Immature natural killer cell (primary cell): Measurements from ENCODE around the gene PHKA2. TPM values are rescaled to one million over a fixed set of nuclear protein-coding genes. Genes with fewer than 3 reads are reported as not detected.
"Not testable (repeated sequence)": the region's sequence is repeated elsewhere in the genome, so short reads cannot be mapped to it uniquely, and the experiment has no call there.

ENCODE experiments used
- DNase-seq, 3 donors: peaks; one replicate each; pipeline ENCODE4 v3.0.0; 2022; ENCODE audit warnings: mixed read lengths in 1 of 3
- H3K27ac Mint-ChIP-seq, 6 donors: one replicate each; pipeline ENCODE4 v1.8.0; 2020; ENCODE audit warnings: mixed read lengths in 6 of 6, mild to moderate bottlenecking in 5 of 6, inconsistent platforms in 4 of 6, moderate library complexity in 3 of 6
- H3K27me3 Mint-ChIP-seq, 3 donors: one replicate each; pipeline ENCODE4 v1.8.0; 2020 to 2021; ENCODE audit warnings: low read depth in 3 of 3, mild to moderate bottlenecking in 3 of 3, mixed read lengths in 3 of 3, moderate library complexity in 3 of 3, inconsistent platforms in 1 of 3
- H3K36me3 Mint-ChIP-seq, 3 donors: one replicate each; pipeline ENCODE4 v1.8.0; 2020; ENCODE audit warnings: mixed read lengths in 3 of 3, inconsistent platforms in 2 of 3, mild to moderate bottlenecking in 2 of 3
- H3K4me1 Mint-ChIP-seq, 2 donors: one replicate each; pipeline ENCODE4 v1.8.0; 2020; ENCODE audit warnings: inconsistent platforms in 2 of 2, mild to moderate bottlenecking in 2 of 2, mixed read lengths in 2 of 2, moderate library complexity in 1 of 2
- H3K4me3 Mint-ChIP-seq, 5 donors: one replicate each; pipeline ENCODE4 v1.8.0; 2020; ENCODE audit warnings: mild to moderate bottlenecking in 5 of 5, mixed read lengths in 5 of 5, inconsistent platforms in 3 of 5, moderate library complexity in 3 of 5
- H3K9me3 Mint-ChIP-seq, 6 donors: one replicate each; pipeline ENCODE4 v1.8.0; 2020; ENCODE audit warnings: mild to moderate bottlenecking in 6 of 6, mixed read lengths in 6 of 6, inconsistent platforms in 4 of 6, moderate library complexity in 3 of 6
- polyA plus RNA-seq, 3 donors: library from polyadenylated mRNA; unstranded; fragments of 300-500 nt; fragmentation: Illumina TruSeq; gene quantifications; one replicate each; pipeline ENCODE4 v1.2.3, GENCODE V29; 2021

Gene PHKA2
- polyA plus RNA-seq, 3 donors from 2014 or later = 4.4 to 11.2 (median 6.2) TPM

GRCh38 chrX:18873189-18873791 is 110.6 kb downstream of the PHKA2 start:
- Mint-ChIP-seq H3K36me3 (no peaks in the 10 kb centered on the region), H3K27ac (no peak overlapping the region), H3K27me3 (peaks cover 0 to 4% (median 0%) of the 10 kb centered on the region in 3 donors), H3K4me3 (peak overlapping the region in 1 of 5 donors; percentile 53), H3K9me3 (no peaks in the 10 kb centered on the region), H3K4me1 (no peaks in the 10 kb centered on the region)
- no peak for DNase-seq

GRCh38 chrX:18872621-18873020 is 111.3 kb downstream of the PHKA2 start:
- no peak for DNase-seq
- Mint-ChIP-seq H3K27me3 (peaks cover 0 to 4% (median 0%) of the 10 kb centered on the region in 3 donors), H3K27ac (no peak overlapping the region), H3K36me3 (no peaks in the 10 kb centered on the region), H3K4me3 (no peak overlapping the region), H3K9me3 (no peaks in the 10 kb centered on the region), H3K4me1 (no peaks in the 10 kb centered on the region)

GRCh38 chrX:18871970-18872369 is 111.9 kb downstream of the PHKA2 start:
- no peak for DNase-seq
- H3K9me3 Mint-ChIP-seq = no peaks in the 10 kb centered on the region
- H3K4me3 Mint-ChIP-seq = no peak overlapping the region
- H3K36me3 Mint-ChIP-seq = no peaks in the 10 kb centered on the region
- H3K27ac Mint-ChIP-seq = no peak overlapping the region
- H3K27me3 Mint-ChIP-seq = peaks cover 0 to 3% (median 0%) of the 10 kb centered on the region in 3 donors
- H3K4me1 Mint-ChIP-seq = no peaks in the 10 kb centered on the region

- no peaks in the 10 kb centered on the region for H3K9me3 Mint-ChIP-seq
- DNase-seq = no peak
- no peaks in the 10 kb centered on the region for H3K4me1 Mint-ChIP-seq
- H3K27ac Mint-ChIP-seq = no peak overlapping the region
- H3K36me3 Mint-ChIP-seq = no peaks in the 10 kb centered on the region
- H3K27me3 Mint-ChIP-seq = peaks cover 0 to 3% (median 0%) of the 10 kb centered on the region in 3 donors
- no peak overlapping the region for H3K4me3 Mint-ChIP-seq
Observed at GRCh38 chrX:18871161-18871890, 112.6 kb downstream of the PHKA2 start.

- H3K9me3 Mint-ChIP-seq = no peaks in the 10 kb centered on the region
- H3K4me3 Mint-ChIP-seq = no peak overlapping the region
- DNase-seq = no peak
- no peaks in the 10 kb centered on the region for H3K36me3 Mint-ChIP-seq
- H3K4me1 Mint-ChIP-seq = no peaks in the 10 kb centered on the region
- no peak overlapping the region for H3K27ac Mint-ChIP-seq
- H3K27me3 Mint-ChIP-seq = peaks cover 0 to 2% (median 0%) of the 10 kb centered on the region in 3 donors
Observed at GRCh38 chrX:18864390-18864920, 119.5 kb downstream of the PHKA2 start.

GRCh38 chrX:18861511-18861910 is 122.4 kb downstream of the PHKA2 start:
- H3K36me3 Mint-ChIP-seq = no peaks in the 10 kb centered on the region
- DNase-seq = no peak
- H3K4me1 Mint-ChIP-seq = peaks cover 4 to 5% of the 10 kb centered on the region in 2 donors
- H3K27me3 Mint-ChIP-seq = peaks cover 0 to 2% (median 1%) of the 10 kb centered on the region in 3 donors
- no peak overlapping the region for H3K27ac Mint-ChIP-seq
- peaks cover 0 to 2% (median 0%) of the 10 kb centered on the region in 6 donors for H3K9me3 Mint-ChIP-seq
- no peak overlapping the region for H3K4me3 Mint-ChIP-seq

GRCh38 chrX:18856645-18856997 is 127.3 kb downstream of the PHKA2 start:
- peak overlapping the region in 4 of 6 donors; percentile 1 to 58 (median 44) for H3K27ac Mint-ChIP-seq
- H3K27me3 Mint-ChIP-seq = peaks cover 0 to 6% (median 1%) of the 10 kb centered on the region in 3 donors
- peaks cover 0 to 2% (median 0%) of the 10 kb centered on the region in 6 donors for H3K9me3 Mint-ChIP-seq
- H3K4me1 Mint-ChIP-seq = peaks cover 15 to 20% of the 10 kb centered on the region in 2 donors
- H3K4me3 Mint-ChIP-seq = peak overlapping the region in 4 of 5 donors; percentile 10 to 63 (median 34)
- no peaks in the 10 kb centered on the region for H3K36me3 Mint-ChIP-seq
- DNase-seq = no peak

- H3K27me3 Mint-ChIP-seq = peaks cover 0 to 6% (median 1%) of the 10 kb centered on the region in 3 donors
- peaks cover 0 to 2% (median 0%) of the 10 kb centered on the region in 6 donors for H3K9me3 Mint-ChIP-seq
- peaks cover 15 to 20% of the 10 kb centered on the region in 2 donors for H3K4me1 Mint-ChIP-seq
- no peaks in the 10 kb centered on the region for H3K36me3 Mint-ChIP-seq
- peak overlapping the region in 4 of 5 donors; percentile 10 to 63 (median 34) for H3K4me3 Mint-ChIP-seq
- peak overlapping the region in 4 of 6 donors; percentile 1 to 58 (median 44) for H3K27ac Mint-ChIP-seq
- DNase-seq = no peak
Observed at GRCh38 chrX:18855919-18856644, 127.8 kb downstream of the PHKA2 start.

- H3K27ac Mint-ChIP-seq = not testable (repeated sequence)
Observed at GRCh38 chrX:18847901-18848300, 136.0 kb downstream of the PHKA2 start.

More at GRCh38 chrX:18847901-18848300, 136.0 kb downstream of the PHKA2 start:
- H3K27me3 Mint-ChIP-seq, H3K4me3 Mint-ChIP-seq, H3K36me3 Mint-ChIP-seq, H3K9me3 Mint-ChIP-seq, DNase-seq, H3K4me1 Mint-ChIP-seq: not testable (repeated sequence)

Other genes with a start within 250 kb of the PHKA2 start
- gene ADGRG2, start 138.4 kb upstream of the PHKA2 start, polyA plus RNA-seq = not detected